Stimulated activated CD8-positive, alpha-beta memory T cell treated with anti-CD3 and anti-CD28 coated beads, Interleukin-12 subunit alpha, Interleukin-12 subunit beta, amount 100 ng/mL, for 1 hour (primary cell): ENCODE results near the gene TRIM2.

Experiments used
- DNase-seq: peaks from one replicate; pipeline ENCODE4 v3.0.0-alpha.2; 2020; ENCODE audit warnings: low read depth

Gene TRIM2

GRCh38 chr4:153333874-153334273 lies 129.6 kb downstream of the TRIM2 start:
- no peak for DNase-seq

DNA sequence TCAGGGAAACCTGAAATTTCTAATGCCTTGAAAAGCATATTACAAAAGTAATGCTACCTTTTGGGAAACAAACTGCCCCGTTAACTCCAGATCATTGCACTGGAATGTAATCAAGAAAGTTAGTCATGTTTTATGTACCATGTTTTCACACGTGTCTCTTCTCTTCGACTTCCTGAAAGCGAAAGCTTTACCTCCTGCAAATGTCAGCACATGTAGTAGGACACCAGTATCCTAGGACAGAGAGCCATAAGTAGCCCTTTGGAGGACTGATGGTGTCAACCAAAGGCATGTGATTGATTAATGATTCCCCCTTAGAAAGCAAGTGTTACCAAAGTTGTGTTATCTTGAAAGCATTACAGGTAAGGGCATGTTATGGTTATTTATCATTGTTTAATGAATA lies 131.4 kb downstream of the TRIM2 start:
- DNase-seq: no peak

DNA sequence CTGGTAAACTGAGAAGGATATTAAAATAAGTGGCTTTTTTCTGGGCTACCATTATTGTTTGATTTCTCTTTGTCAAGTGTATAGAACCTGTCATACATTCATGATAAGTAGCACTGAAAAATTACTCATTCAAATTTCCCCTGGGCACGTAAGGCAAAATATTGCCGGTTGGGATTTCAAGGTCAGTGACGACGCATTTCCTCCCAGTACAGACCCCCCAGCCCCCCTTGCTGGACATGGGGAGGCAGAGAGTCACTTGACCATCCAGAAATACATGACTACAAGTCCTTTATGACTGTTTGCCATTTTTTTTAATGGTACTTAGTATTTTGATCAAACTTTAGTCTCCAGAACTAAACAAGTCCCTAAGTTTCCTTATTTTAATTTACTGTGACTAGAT lies 133.4 kb downstream of the TRIM2 start:
- DNase-seq: no peak

GRCh38 chr4:153341575-153342090 lies 137.4 kb downstream of the TRIM2 start:
- DNase-seq: no peak

DNA sequence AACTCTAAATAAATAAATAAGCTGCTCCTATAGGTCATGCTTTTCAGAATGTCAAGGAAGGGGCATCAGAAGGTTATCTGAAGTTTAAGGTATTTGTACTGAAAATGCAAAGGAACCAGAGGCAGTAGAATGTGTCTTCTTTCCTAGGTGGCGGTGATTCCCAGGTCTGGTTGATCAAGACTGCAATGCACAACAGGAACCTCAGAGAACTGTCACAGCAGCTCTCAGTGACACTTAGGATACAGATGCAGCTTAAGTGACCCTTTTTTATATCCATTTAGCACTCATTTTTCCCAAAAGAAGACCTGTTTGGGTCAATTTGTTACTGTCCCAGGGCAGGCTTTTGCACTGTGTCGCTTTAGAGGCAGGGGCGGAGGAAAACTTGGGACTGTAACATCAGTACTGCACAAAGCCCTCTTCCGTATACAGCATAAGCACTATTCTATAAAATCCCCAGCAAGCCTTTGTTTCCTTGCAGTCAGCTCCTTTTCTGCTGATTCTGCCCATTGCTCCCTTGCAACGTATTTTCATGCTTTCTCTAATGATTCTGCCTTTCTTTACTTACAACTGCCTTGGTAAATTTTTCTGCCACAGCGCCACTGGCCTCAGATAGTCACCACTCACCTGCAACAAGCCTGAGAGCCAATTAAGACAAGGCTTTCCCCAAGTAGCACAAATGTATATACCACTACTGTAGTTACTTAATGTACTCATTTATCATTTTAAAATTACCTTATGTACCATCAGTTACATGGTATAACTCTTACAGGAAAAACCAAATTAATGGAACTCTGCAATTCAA lies 138.7 kb downstream of the TRIM2 start:
- no peak for DNase-seq

DNA sequence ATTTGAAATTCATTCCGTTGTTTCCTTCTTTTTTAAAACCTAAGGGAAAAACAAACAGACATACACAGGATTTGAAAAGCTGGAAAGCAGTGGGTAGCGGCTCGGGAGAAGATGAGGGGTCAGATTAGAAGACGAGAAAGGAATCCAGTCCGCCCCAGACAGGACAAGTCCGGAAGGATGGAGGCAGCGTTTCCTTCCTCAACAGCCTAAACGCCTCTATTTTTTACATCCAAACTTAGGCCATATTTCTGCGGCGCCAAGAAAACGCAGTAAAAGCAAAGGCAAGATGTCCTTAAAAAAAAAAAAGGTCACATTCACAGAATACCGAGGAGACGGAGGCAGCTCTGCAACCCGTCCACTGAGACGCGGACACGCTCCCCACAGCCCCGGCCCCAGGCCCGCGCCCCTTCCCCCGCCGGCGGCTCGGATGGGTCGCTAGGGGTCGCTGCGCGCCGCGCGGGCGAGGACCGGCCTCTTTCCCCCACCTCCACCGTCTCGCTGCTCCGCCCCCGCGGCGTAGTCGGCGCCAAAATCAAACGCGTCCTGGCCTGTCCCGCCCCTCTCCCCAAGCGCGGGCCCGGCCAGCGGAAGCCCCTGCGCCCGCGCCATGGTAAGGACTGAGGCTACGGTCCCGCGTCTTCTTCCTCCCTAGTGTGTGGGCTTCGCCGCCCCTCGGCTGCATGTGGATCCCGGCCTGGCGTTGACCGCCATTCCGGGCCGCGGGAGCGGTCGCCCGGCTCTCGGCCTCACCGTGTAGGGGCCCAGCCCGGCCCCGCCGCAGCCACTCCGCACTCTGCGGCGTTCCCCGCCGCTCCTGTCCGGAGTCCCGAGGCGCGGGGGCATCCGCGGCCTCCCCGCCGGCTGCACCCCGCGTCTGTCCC lies 140.1 kb downstream of the TRIM2 start, which contains the start of gene MND1:
TSS of gene MND1 (plus strand) at position 558 of the 881 bp plus-strand sequence. CDS start at position 608, 50 bp downstream.
- DNase-seq: peak; percentile 85

DNA sequence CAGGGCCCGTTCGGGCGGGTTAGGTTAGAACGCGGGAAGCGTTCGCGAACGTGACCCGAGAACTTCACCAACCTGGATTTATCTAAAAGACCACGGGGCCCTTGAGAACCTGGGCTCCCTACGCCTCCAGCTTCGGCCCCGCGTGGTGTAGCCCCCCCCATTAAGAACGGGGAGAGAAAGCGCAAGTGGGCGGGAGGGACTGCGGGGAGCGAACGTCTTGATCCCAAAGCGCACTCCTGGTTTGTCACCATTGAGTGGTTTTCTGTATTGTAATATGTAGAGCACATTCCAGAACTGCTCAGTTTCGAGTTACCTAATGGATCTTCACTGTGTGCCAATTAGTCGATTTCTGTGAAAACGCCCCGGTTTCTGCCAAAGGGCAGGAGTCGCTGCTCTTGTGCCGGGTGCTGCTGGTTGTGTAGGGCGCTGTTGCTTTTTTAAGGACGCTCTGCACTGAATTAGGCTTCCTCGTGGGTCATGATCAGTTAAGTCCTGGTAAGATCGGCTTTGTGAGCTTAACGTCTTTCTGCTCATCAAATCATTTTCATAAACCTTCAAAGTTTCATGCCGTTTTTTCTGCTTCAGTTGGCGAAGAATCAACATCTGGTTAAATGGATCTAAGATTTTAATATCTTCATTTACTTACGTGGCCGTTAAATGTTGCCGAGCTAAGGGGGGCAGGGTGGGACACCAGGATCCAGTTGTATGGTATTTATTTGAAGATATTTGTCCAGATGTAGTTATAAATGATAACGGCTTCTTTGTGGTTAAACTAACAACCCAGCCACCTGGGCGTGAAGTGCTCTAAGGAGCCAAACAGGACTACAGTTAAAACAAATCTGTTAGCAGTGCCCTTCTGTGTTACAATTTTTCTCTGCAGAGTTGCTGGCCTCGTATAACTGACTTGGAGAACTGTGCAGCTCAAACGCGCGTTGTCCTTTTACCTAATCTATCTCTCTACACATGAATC lies 141.1 kb downstream of the TRIM2 start:
- peak; percentile 21 for DNase-seq

DNA sequence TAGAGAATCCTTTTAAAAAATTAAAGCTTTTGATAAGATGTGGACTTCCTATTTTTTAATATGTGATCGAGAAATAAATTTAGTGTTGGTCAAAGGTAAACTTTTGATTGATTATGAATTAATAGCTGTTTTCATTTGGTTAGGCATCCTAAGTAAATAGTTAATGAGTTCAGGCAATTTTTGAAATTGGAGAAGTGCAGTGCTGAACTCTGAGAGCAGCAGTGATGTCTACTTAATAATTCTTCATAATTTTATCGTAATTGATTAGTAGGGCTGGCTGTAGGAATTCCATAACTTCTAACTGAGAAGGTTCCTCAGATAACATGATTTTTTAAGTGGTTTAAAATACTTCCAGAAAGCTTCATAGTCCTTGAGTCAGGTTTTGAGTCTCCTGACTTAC lies 141.8 kb downstream of the TRIM2 start:
- DNase-seq: no peak

- no peak for DNase-seq
Observed at GRCh38 chr4:153346563-153346962, 142.3 kb downstream of the TRIM2 start.

- no peak for DNase-seq
Observed at GRCh38 chr4:153347117-153347516, 142.9 kb downstream of the TRIM2 start.

DNA sequence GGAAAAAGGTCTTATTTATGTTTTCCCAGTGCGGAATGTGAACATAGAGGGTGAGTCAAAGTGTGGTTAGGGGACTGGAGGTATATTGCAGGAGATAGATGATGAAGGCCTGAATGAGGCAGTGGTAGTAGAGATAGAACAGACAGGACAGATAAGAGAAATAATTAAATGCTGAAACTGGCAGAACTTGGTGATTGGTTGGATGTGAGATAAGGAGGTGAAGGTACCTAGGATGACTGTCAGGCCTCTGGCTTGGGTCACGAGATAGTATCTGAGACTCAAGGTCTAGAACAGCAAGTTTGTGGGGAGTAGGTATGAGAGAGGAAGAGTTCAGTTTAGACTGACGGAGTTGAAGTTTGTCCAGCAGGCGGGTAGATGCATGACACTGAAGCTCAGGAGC lies 143.8 kb downstream of the TRIM2 start:
- DNase-seq: no peak

- no peak for DNase-seq
Observed at GRCh38 chr4:153349206-153349805, 145.1 kb downstream of the TRIM2 start.

- DNase-seq: no peak
Observed at GRCh38 chr4:153362184-153362583, 157.9 kb downstream of the TRIM2 start.

DNA sequence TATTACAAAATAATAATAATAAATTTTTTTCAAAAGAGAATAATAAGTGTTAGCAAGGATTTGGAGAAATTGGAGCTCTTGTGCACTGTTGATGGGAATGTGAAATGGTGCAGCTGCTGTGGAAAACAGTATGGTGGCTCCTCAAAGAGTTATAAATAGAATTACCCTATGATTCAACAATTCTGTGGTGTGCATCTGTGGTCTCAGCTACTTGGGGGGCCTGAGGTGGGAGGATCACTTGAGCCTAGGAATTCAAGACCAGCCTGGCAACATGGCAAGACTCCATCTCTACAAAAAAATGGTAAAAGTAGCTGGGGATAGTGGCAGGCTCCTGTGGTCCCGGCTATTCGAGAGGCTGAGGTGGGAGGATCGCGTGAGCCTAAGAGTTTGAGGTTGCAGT lies 159.8 kb downstream of the TRIM2 start:
- no peak for DNase-seq

- DNase-seq: no peak
Observed at GRCh38 chr4:153365003-153365402, 160.8 kb downstream of the TRIM2 start.

GRCh38 chr4:153366486-153366885 lies 162.2 kb downstream of the TRIM2 start:
- DNase-seq: no peak

GRCh38 chr4:153367092-153367491 lies 162.8 kb downstream of the TRIM2 start:
- no peak for DNase-seq

DNA sequence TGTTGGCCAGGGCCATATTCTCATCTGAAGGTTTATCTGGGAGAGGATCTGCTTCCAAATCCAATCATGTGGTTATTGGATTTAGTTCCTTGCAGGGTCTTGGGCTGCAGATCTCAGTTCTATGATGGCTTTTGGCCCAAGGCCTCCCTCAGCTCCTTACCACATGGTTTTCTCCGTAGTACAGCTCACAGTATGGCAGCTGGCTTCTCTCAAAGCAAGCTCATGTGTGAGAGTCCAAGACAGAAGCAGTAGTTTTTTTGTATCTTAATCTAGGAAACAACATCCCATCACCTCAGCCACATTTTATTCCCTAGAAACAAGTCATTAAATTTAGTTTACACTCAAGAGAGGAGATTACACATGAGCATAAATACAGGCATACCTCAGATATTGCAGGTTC lies 164.8 kb downstream of the TRIM2 start:
- no peak for DNase-seq

- no peak for DNase-seq
Observed at GRCh38 chr4:153371701-153372234, 167.5 kb downstream of the TRIM2 start.

DNA sequence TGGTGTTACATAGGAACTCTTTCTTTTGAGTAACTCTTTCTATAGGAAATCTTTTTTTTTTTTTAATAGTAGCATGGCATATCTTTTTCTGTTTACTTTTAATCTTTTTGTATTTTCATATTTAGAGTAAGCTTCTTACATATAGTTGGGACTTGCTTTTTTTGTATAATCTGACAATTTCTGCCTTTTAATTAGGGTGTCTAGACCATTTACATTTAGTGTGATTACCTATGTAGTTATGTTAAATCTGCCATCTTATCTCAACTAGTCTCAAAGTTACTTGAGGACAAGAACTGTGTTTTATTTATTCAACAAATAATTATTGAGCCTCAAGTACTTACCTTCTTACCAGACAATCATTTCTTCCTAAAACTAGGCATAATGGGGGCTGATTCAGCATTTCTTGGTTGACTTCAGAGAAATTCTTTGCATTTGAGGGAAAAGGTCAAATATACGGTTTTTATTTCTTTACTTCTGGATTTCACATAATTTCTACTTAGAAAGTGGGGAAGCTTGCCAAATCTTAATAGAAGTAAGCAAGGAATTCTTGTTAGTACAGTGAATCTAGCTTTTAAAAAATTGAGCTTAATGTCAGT lies 168.8 kb downstream of the TRIM2 start:
- DNase-seq: no peak

DNA sequence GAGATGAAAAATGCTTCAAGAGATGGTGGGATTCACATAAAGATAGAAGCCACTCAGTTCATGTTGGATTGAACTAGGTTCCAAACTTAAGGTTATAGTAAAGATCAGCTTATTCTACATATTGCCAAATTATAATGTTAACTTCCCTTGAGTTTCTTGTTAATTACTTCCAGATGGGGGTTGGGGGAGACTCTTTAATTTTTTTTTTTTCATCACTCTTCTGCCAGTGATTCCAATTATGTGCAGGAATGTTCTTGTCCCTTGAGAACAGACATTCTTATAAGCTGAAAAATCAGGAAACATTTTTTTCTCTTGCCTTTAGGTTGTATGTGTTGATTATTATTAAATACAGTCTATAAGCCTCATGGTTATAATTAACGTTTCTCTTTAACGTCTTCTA lies 170.2 kb downstream of the TRIM2 start:
- DNase-seq: no peak
